LNCAP (cell line): Measurements from ENCODE around the gene PIGN.

Experiments used
- CTCF ChIP-seq: fragments of 450-650 bp; IDR thresholded peaks from 2 replicates; pipeline ENCODE4 v1.5.1; 2017; ENCODE audit warnings: mild to moderate bottlenecking

The PIGN gene

GRCh38 chr18:62209046-62209445 lies 22.2 kb upstream of the PIGN start:
- TF ChIP-seq CTCF: no peak

- TF ChIP-seq CTCF: no peak
Measured at GRCh38 chr18:62206593-62206992, 19.7 kb upstream of the PIGN start.

- TF ChIP-seq CTCF: no peak
Measured at GRCh38 chr18:62205824-62206223, 19.0 kb upstream of the PIGN start.

- TF ChIP-seq CTCF: no peak
Measured at GRCh38 chr18:62201870-62202269, 15.0 kb upstream of the PIGN start.

GRCh38 chr18:62200121-62200914 lies 13.5 kb upstream of the PIGN start:
- no peak for TF ChIP-seq CTCF

- no peak for TF ChIP-seq CTCF
Measured at GRCh38 chr18:62199629-62200028, 12.8 kb upstream of the PIGN start.

GRCh38 chr18:62198259-62198658 lies 11.4 kb upstream of the PIGN start:
- no peak for TF ChIP-seq CTCF

- no peak for TF ChIP-seq CTCF
Measured at GRCh38 chr18:62196980-62197379, 10.1 kb upstream of the PIGN start.
